Measurements from ENCODE around the gene TPMT. TPM values are rescaled to one million over a fixed set of nuclear protein-coding genes. Genes with fewer than 3 reads are reported as not detected.

TPMT gene
- 1 to 10 TPM; 4.2 to 7.7 (median 5.4) TPM for total RNA-seq
- 10 to 100 TPM in 1 of 2 donors, 1 to 10 TPM in 1; 5.0 to 11.5 TPM for polyA plus RNA-seq
- long read RNA-seq, donor 1, transcript TPMT-201 (9 exons, 3,181 nt) = major isoform, 30 of 42 reads
- long read RNA-seq, donor 1, partial matches to known transcripts = 2 of 42 reads
- long read RNA-seq, donor 1, other reads (novel, unspliced or antisense) = 10 of 42 reads
- long read RNA-seq, donor 2, partial matches to known transcripts = 23 of 26 reads
- long read RNA-seq, donor 2, other reads (novel, unspliced or antisense) = 0 of 26 reads
- long read RNA-seq, donor 3, transcript TPMT-201 (9 exons, 3,181 nt) = major isoform, 7 of 15 reads
- long read RNA-seq, donor 3, partial matches to known transcripts = 0 of 15 reads
- long read RNA-seq, donor 3, other reads (novel, unspliced or antisense) = 8 of 15 reads

GRCh38 chr6:18154507-18155149, at the start of gene TPMT:
TSS of gene TPMT (minus strand) at chr6:18155077. CDS start at chr6:18149127, 5,950 bp downstream.
- WGBS, 3 donors = 1% methylated on average over 31 to 34 of the region's 34 CpGs

GRCh38 chr6:18203786-18204185, 48.9 kb upstream of the TPMT start:
- TF ChIP-seq CTCF (IDR thresholded peaks at IDR 0.05) = no peak
- no peak for DNase-seq
- Histone ChIP-seq H3K4me1 (ENCODE audit: insufficient read depth) (no peaks in the 10 kb centered on the region), H3K9me3 (no peaks in the 10 kb centered on the region), H3K27me3 (no peaks in the 10 kb centered on the region), H3K27ac (no peak overlapping the region), H3K36me3 (no peaks in the 10 kb centered on the region), H3K4me3 (no peak overlapping the region)
- intact Hi-C loops (cut with DNase I) = no loop called here
- 90 to 98% (median 94%) methylated on average over 6 of the region's 6 CpGs for WGBS, 3 donors

More at GRCh38 chr6:18154507-18155149, at the start of gene TPMT:
- peak within 1 kb of the TSS; percentile 50 to 70 for H3K27ac ChIP-seq
- peak; percentile 72 for TF ChIP-seq POLR2A (IDR thresholded peaks at IDR 0.05)
- TF ChIP-seq EP300 (IDR thresholded peaks at IDR 0.05) = no peak
- peak in 1 of 5 donors; percentile 37 for DNase-seq
- no peaks in the 10 kb centered on the region for H3K27me3 ChIP-seq
- H3K4me3 ChIP-seq = peak within 1 kb of the TSS; percentile 97
- intact Hi-C loops (cut with DNase I) = loop anchor here in 1 of 4 donors (10.0 kb wide), 1 partner anchor 110 kb away; the partner anchor contains the start of gene DEK
- peaks cover 2% of the 10 kb centered on the region for H3K4me1 ChIP-seq (ENCODE audit: insufficient read depth)
- H3K9me3 ChIP-seq = no peaks in the 10 kb centered on the region
- H3K36me3 ChIP-seq = no peaks in the 10 kb centered on the region

- no peak for DNase-seq
- intact Hi-C loops (cut with DNase I) = no loop called here
- TF ChIP-seq CTCF (IDR thresholded peaks at IDR 0.05) (no peak), EP300 (IDR thresholded peaks at IDR 0.05) (no peak), POLR2A (IDR thresholded peaks at IDR 0.05) (no peak)
- H3K4me3 ChIP-seq = no peak overlapping the region
- H3K4me1 ChIP-seq (ENCODE audit: insufficient read depth) = no peaks in the 10 kb centered on the region
- no peaks in the 10 kb centered on the region for H3K9me3 ChIP-seq
- H3K27ac ChIP-seq = no peak overlapping the region
- no peaks in the 10 kb centered on the region for H3K36me3 ChIP-seq
- 96 to 99% (median 98%) methylated on average over 3 of the region's 3 CpGs for WGBS, 3 donors
- no peaks in the 10 kb centered on the region for H3K27me3 ChIP-seq
These were observed 37.1 kb upstream of the TPMT start for GRCh38 chr6:18192026-18192425.

- Histone ChIP-seq H3K27ac (no peak overlapping the region), H3K36me3 (no peaks in the 10 kb centered on the region), H3K9me3 (no peaks in the 10 kb centered on the region), H3K27me3 (no peaks in the 10 kb centered on the region), H3K4me3 (no peak overlapping the region), H3K4me1 (ENCODE audit: insufficient read depth) (no peaks in the 10 kb centered on the region)
- intact Hi-C loops (cut with DNase I) = no loop called here
- WGBS, 3 donors = 62 to 96% (median 88%) methylated on average over 2 of the region's 2 CpGs
- no peak for TF ChIP-seq EP300 (IDR thresholded peaks at IDR 0.05)
- TF ChIP-seq POLR2A (IDR thresholded peaks at IDR 0.05) = no peak
- TF ChIP-seq CTCF (IDR thresholded peaks at IDR 0.05) = no peak
- DNase-seq = no peak
These were observed 34.3 kb upstream of the TPMT start for GRCh38 chr6:18189196-18189595.

- Histone ChIP-seq H3K9me3 (no peaks in the 10 kb centered on the region), H3K27ac (no peak overlapping the region), H3K27me3 (no peaks in the 10 kb centered on the region), H3K4me1 (ENCODE audit: insufficient read depth) (no peaks in the 10 kb centered on the region), H3K36me3 (no peaks in the 10 kb centered on the region), H3K4me3 (no peak overlapping the region)
- 86 to 93% (median 89%) methylated on average over 10 of the region's 10 CpGs for WGBS, 3 donors
- DNase-seq = no peak
- TF ChIP-seq CTCF (IDR thresholded peaks at IDR 0.05) = no peak
- no peak for TF ChIP-seq POLR2A (IDR thresholded peaks at IDR 0.05)
- TF ChIP-seq EP300 (IDR thresholded peaks at IDR 0.05) = no peak
- intact Hi-C loops (cut with DNase I) = no loop called here
These were observed 32.8 kb upstream of the TPMT start for GRCh38 chr6:18187701-18188100.
